ENCODE data around the gene PELO. TPM values are rescaled to one million over a fixed set of nuclear protein-coding genes. Genes with fewer than 3 reads are reported as not detected.

PELO gene
- polyA plus RNA-seq, 2 of the 4 experiments (the other 2 are of a cell fraction), result 15.6 to 20.1 TPM

DNA sequence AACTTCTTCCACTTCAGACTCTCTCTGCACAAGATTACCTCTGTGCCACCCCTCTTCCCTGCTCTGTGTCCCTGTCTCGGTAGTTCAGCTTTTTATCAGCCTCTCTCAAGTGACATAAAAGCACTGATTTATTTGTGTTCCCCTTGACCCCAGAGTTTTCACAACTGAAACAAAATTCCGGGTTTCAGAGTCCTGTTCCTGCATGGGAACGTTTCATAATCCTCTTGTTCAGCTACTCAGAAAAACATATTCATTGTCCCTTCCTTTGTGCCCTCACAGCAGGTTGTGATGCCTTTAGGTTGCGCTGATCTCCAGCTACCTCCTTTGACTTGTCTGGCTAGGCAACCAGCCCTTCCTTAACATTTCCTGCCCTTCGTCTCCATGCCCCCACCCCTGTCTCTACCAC, 13.7 kb upstream of the PELO start:
- H3K4me1 ChIP-seq, result no peaks in the 10 kb centered on the region
- no peak overlapping the region for H3K4me3 ChIP-seq
- CTCF ChIA-PET, result no interaction called here
- no peak overlapping the region for H3K27ac ChIP-seq
- WGBS (ENCODE audit: missing lambda C conversion rate), result 30% methylated on average over 5 of the region's 5 CpGs
- no peak overlapping the region for H3K4me2 ChIP-seq
- POLR2A ChIA-PET, result no interaction called here
- no peak for TF ChIP-seq TP53 (CRISPR knock-in tag; IDR thresholded peaks at IDR 0.05)
- TF ChIP-seq, protein P1, sequence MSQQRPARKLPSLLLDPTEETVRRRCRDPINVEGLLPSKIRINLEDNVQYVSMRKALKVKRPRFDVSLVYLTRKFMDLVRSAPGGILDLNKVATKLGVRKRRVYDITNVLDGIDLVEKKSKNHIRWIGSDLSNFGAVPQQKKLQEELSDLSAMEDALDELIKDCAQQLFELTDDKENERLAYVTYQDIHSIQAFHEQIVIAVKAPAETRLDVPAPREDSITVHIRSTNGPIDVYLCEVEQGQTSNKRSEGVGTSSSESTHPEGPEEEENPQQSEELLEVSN (IDR thresholded peaks at IDR 0.05; ENCODE audit: borderline replicate concordance, low read depth), result no peak
- FAIRE-seq (no peak), ATAC-seq (no peak; a peak in 1 of 6 replicates), DNase-seq (ENCODE audit: low read depth in 1 of 2, low spot score in 1 of 2) (no peak)
- H3K9me3 ChIP-seq, result no peaks in the 10 kb centered on the region

DNA sequence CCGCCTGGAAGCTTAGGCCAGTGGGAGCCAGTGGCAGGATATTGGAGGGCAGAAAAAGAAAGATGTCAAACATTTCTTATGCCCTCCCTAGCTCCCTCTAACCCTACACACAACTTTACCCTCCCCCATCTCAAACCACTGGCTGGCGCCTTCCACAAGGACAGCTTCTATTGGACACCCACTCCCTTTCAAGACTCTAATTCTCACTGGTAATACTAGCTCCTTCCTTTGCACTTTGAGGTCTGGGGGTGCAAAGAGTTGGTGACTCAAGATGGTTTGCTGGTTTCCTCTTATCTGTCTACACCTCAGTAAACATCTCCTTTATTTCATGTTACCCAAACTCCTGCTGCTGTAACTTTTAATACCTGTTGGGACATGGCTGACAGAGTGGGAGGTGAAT, 11.6 kb upstream of the PELO start:
- POLR2A ChIA-PET, result no interaction called here
- Histone ChIP-seq H3K27ac (no peak overlapping the region), H3K9me3 (no peaks in the 10 kb centered on the region), H3K4me1 (no peaks in the 10 kb centered on the region), H3K4me3 (no peak overlapping the region), H3K4me2 (no peak overlapping the region)
- TF ChIP-seq, protein P2, sequence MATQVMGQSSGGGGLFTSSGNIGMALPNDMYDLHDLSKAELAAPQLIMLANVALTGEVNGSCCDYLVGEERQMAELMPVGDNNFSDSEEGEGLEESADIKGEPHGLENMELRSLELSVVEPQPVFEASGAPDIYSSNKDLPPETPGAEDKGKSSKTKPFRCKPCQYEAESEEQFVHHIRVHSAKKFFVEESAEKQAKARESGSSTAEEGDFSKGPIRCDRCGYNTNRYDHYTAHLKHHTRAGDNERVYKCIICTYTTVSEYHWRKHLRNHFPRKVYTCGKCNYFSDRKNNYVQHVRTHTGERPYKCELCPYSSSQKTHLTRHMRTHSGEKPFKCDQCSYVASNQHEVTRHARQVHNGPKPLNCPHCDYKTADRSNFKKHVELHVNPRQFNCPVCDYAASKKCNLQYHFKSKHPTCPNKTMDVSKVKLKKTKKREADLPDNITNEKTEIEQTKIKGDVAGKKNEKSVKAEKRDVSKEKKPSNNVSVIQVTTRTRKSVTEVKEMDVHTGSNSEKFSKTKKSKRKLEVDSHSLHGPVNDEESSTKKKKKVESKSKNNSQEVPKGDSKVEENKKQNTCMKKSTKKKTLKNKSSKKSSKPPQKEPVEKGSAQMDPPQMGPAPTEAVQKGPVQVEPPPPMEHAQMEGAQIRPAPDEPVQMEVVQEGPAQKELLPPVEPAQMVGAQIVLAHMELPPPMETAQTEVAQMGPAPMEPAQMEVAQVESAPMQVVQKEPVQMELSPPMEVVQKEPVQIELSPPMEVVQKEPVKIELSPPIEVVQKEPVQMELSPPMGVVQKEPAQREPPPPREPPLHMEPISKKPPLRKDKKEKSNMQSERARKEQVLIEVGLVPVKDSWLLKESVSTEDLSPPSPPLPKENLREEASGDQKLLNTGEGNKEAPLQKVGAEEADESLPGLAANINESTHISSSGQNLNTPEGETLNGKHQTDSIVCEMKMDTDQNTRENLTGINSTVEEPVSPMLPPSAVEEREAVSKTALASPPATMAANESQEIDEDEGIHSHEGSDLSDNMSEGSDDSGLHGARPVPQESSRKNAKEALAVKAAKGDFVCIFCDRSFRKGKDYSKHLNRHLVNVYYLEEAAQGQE (IDR thresholded peaks at IDR 0.05), result no peak
- TF ChIP-seq POLR2A (IDR thresholded peaks at IDR 0.05; ENCODE audit: low read length), result no peak
- TF ChIP-seq NR3C1 (IDR thresholded peaks at IDR 0.05), result no peak
- no peak for TF ChIP-seq HOXB5 (CRISPR knock-in tag; IDR thresholded peaks at IDR 0.05)
- TF ChIP-seq CEBPB (IDR thresholded peaks at IDR 0.05), result no peak
- no peak for ATAC-seq
- FAIRE-seq, result no peak
- CTCF ChIA-PET, result no interaction called here
- no peak for DNase-seq (ENCODE audit: low read depth in 1 of 2, low spot score in 1 of 2)
- 65% methylated on average over 2 of the region's 2 CpGs for WGBS (ENCODE audit: missing lambda C conversion rate)

DNA sequence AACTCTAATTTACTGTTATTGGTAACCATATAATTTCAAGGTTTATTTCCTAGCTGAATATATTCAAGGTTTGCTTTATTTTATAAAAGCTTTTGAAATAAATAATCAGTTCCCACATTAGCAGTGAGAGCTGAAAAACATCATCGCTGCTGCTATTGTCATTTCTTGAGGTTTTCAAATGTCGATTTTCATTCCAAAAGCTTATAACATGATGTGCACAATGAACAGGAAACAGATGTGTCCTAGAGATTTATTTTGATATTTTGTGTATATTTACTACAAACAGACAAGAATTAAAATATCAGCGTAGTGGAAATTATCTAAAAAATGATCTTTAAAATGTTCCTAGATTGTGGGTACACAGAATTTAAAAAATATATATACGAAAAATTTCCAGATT, 10.5 kb upstream of the PELO start:
- H3K4me2 ChIP-seq, result no peak overlapping the region
- no peak overlapping the region for H3K4me3 ChIP-seq
- H3K4me1 ChIP-seq, result no peaks in the 10 kb centered on the region
- CTCF ChIA-PET, result no interaction called here
- POLR2A ChIA-PET, result no interaction called here
- no peak for FAIRE-seq
- no peak for ATAC-seq
- 31% methylated on average over 4 of the region's 4 CpGs for WGBS (ENCODE audit: missing lambda C conversion rate)
- TF ChIP-seq ZSCAN20 (CRISPR knock-in tag; IDR thresholded peaks at IDR 0.05), result no peak
- TF ChIP-seq SMC3 (IDR thresholded peaks at IDR 0.05), result no peak
- no peak for TF ChIP-seq CHD2 (IDR thresholded peaks at IDR 0.05; ENCODE audit: low read length, partially characterized antibody)
- no peak for TF ChIP-seq JUNB (IDR thresholded peaks at IDR 0.05)
- TF ChIP-seq GATA3 (IDR thresholded peaks at IDR 0.05; ENCODE audit: borderline replicate concordance), result no peak
- no peak for TF ChIP-seq FOSL2 (IDR thresholded peaks at IDR 0.05)
- TF ChIP-seq FOSL2 (CRISPR knock-in tag; IDR thresholded peaks at IDR 0.05), result no peak
- no peak for TF ChIP-seq ZNF302 (CRISPR knock-in tag; IDR thresholded peaks at IDR 0.05)
- TF ChIP-seq POLR2AphosphoS2 (conservative IDR thresholded peaks at IDR 0.05; ENCODE audit: low read length), result no peak
- TF ChIP-seq, protein P3, sequence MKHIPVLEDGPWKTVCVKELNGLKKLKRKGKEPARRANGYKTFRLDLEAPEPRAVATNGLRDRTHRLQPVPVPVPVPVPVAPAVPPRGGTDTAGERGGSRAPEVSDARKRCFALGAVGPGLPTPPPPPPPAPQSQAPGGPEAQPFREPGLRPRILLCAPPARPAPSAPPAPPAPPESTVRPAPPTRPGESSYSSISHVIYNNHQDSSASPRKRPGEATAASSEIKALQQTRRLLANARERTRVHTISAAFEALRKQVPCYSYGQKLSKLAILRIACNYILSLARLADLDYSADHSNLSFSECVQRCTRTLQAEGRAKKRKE (CRISPR knock-in tag; IDR thresholded peaks at IDR 0.05; ENCODE audit: low read depth), result no peak
- no peak for TF ChIP-seq HOXA7 (CRISPR knock-in tag; IDR thresholded peaks at IDR 0.05)
- TF ChIP-seq, protein P4, sequence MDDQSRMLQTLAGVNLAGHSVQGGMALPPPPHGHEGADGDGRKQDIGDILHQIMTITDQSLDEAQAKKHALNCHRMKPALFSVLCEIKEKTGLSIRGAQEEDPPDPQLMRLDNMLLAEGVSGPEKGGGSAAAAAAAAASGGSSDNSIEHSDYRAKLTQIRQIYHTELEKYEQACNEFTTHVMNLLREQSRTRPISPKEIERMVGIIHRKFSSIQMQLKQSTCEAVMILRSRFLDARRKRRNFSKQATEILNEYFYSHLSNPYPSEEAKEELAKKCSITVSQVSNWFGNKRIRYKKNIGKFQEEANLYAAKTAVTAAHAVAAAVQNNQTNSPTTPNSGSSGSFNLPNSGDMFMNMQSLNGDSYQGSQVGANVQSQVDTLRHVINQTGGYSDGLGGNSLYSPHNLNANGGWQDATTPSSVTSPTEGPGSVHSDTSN (IDR thresholded peaks at IDR 0.05), result no peak
- TF ChIP-seq HEYL (CRISPR knock-in tag; IDR thresholded peaks at IDR 0.05), result no peak
- TF ChIP-seq BHLHE40 (IDR thresholded peaks at IDR 0.05; ENCODE audit: low read depth, low read length), result no peak
- TF ChIP-seq, protein P5, sequence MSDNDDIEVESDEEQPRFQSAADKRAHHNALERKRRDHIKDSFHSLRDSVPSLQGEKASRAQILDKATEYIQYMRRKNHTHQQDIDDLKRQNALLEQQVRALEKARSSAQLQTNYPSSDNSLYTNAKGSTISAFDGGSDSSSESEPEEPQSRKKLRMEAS (IDR thresholded peaks at IDR 0.05), result no peak
- no peak for TF ChIP-seq RNF2 (IDR thresholded peaks at IDR 0.05; ENCODE audit: borderline replicate concordance, low read depth)
- TF ChIP-seq MAZ (IDR thresholded peaks at IDR 0.05; ENCODE audit: borderline replicate concordance, low read depth, low read length), result no peak
- TF ChIP-seq, protein P6, sequence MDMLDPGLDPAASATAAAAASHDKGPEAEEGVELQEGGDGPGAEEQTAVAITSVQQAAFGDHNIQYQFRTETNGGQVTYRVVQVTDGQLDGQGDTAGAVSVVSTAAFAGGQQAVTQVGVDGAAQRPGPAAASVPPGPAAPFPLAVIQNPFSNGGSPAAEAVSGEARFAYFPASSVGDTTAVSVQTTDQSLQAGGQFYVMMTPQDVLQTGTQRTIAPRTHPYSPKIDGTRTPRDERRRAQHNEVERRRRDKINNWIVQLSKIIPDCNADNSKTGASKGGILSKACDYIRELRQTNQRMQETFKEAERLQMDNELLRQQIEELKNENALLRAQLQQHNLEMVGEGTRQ (IDR thresholded peaks at IDR 0.05), result no peak
- TF ChIP-seq ESRRA (IDR thresholded peaks at IDR 0.05; ENCODE audit: borderline replicate concordance, low read length), result no peak
- no peak for TF ChIP-seq NFE2L2 (conservative IDR thresholded peaks at IDR 0.05; ENCODE audit: low read length)
- no peak overlapping the region for H3K27ac ChIP-seq
- no peaks in the 10 kb centered on the region for H3K9me3 ChIP-seq
- DNase-seq (ENCODE audit: low read depth in 1 of 2, low spot score in 1 of 2), result no peak
